Panc1 (cell line): ENCODE measurements around the gene TXNIP. TPM values are rescaled to one million over a fixed set of nuclear protein-coding genes. Genes with fewer than 3 reads are reported as not detected.
A peak's percentile ranks its signal among the peaks of the same experiment; 100 is the strongest.

Experiments
- ATAC-seq: fragments of 200-7000 bp; cut with Tn5 transposase; 2 replicates; pipeline ENCODE4 v1.9.1; 2020; ENCODE audit warnings: mild to moderate bottlenecking, moderate library complexity
- BruUV-seq: library from RNA; stranded (reverse); fragments of 400-500 nt; replicated peaks from 2 replicates; lab custom pipeline; 2021; lab: Mats Ljungman, UMichigan
- CTCF ChIA-PET: fragments of 300-600 bp; sonication (Branson Sonifier 250); formaldehyde crosslinking; loops from one replicate; lab custom pipeline; 2022; ENCODE audit warnings: antibody characterized with exemption; lab: Charles Lee
- POLR2A ChIA-PET: fragments of 300-600 bp; sonication (Branson Sonifier 250); formaldehyde crosslinking; loops from one replicate; lab custom pipeline; 2022; ENCODE audit warnings: antibody characterized with exemption; lab: Charles Lee
- DNase-seq: peaks from one replicate; pipeline ENCODE4 v3.0.0-alpha.2; 2010; ENCODE audit warnings: low read depth, low spot score
- H3K27ac ChIP-seq: 2 replicates; pipeline ENCODE4 v1.5.1; 2011; ENCODE audit warnings: mild to moderate bottlenecking, low read length, inconsistent platforms
- H3K27me3 ChIP-seq: fragments of 200-500 bp; sonication (Bioruptor generic); 2 replicates; pipeline ENCODE4 v1.6.0; 2014; ENCODE audit warnings: low read length, inconsistent platforms; ENCODE audit not compliant: control insufficient read depth, insufficient read depth
- H3K36me3 ChIP-seq: fragments of 200-500 bp; sonication (Bioruptor generic); 2 replicates; pipeline ENCODE4 v1.5.1; 2014; ENCODE audit warnings: inconsistent platforms, mild to moderate bottlenecking, low read length, moderate library complexity; ENCODE audit not compliant: control insufficient read depth, insufficient read depth
- H3K4me1 ChIP-seq: 2 replicates; pipeline ENCODE4 v1.5.1; 2011; ENCODE audit warnings: inconsistent platforms, mild to moderate bottlenecking, low read length, moderate library complexity; ENCODE audit not compliant: control insufficient read depth, insufficient read depth
- H3K4me3 ChIP-seq, 2 experiments: 2 replicates each; pipeline ENCODE4 v1.5.1; 2011 to 2012; ENCODE audit warnings: low read depth in 2 of 2, low read length in 2 of 2, mild to moderate bottlenecking in 2 of 2, inconsistent platforms in 1 of 2, moderate library complexity in 1 of 2
- H3K9me3 ChIP-seq: fragments of 200-500 bp; sonication (Bioruptor generic); 2 replicates; pipeline ENCODE4 v1.5.1; 2014; ENCODE audit warnings: low read depth, mild to moderate bottlenecking, inconsistent platforms, low read length, moderate library complexity; ENCODE audit not compliant: control insufficient read depth, insufficient read depth
- CTCF ChIP-seq: fragments of 450-650 bp; IDR thresholded peaks from 2 replicates; pipeline ENCODE4 v1.5.1; 2017; ENCODE audit warnings: mild to moderate bottlenecking
- POLR2AphosphoS5 ChIP-seq: IDR thresholded peaks from 2 replicates; pipeline ENCODE4 v1.6.1; 2012; ENCODE audit warnings: mild to moderate bottlenecking, low read depth, low read length, moderate library complexity
- REST ChIP-seq, 2 experiments: IDR thresholded peaks; 2 replicates each; pipeline ENCODE4 v1.6.1; 2011 to 2012; ENCODE audit warnings: low read depth in 2 of 2, control low read depth in 1 of 2, low read length in 1 of 2, mild to moderate bottlenecking in 1 of 2, moderate library complexity in 1 of 2; ENCODE audit not compliant: insufficient read depth in 1 of 2
- SIN3A ChIP-seq: IDR thresholded peaks from 2 replicates; pipeline ENCODE4 v1.6.1; 2012; ENCODE audit warnings: low read depth, mild to moderate bottlenecking, low read length, moderate library complexity, borderline replicate concordance; ENCODE audit not compliant: insufficient read depth
- TCF7L2 ChIP-seq: IDR thresholded peaks from 2 replicates; pipeline ENCODE4 v1.6.1; 2011; ENCODE audit warnings: mild to moderate bottlenecking, low read depth, low read length, inconsistent platforms
- in situ Hi-C: cut with HindIII; loops from 2 replicates; pipeline ENCODE4 v1.10.0; 2016; ENCODE audit warnings: low sequenced_read_pairs, low pct_unique_long_range_greater_than_20kb
- intact Hi-C: fragments of 100-400 bp; cut with micrococcal nuclease; formaldehyde crosslinking; loops from one replicate; pipeline ENCODE4 v1.10.0; 2022; ENCODE audit not compliant: unreplicated experiment
- total RNA-seq: library from RNA; stranded (reverse); gene quantifications from one replicate; pipeline ENCODE4 v1.2.1, GENCODE V29; 2021; ENCODE audit not compliant: unreplicated experiment

The TXNIP gene
- total RNA-seq, 1 experiment from 2014 or later, result 15.2 TPM

GRCh38 chr1:145959957-145960467 is 36.4 kb downstream of the TXNIP start:
- H3K9me3 ChIP-seq, result no peaks in the 10 kb centered on the region
- DNase-seq (no peak), ATAC-seq (no peak)
- no peak for TF ChIP-seq SIN3A
- no peak for TF ChIP-seq CTCF
- no peak for TF ChIP-seq POLR2AphosphoS5
- TF ChIP-seq REST (IDR thresholded peaks at IDR 0.05; ENCODE audit: insufficient read depth in 1 of 2, low read depth in 2 of 2, low read length in 1 of 2), result no peak
- no peak for TF ChIP-seq TCF7L2
- in situ Hi-C loops (no loop called here), intact Hi-C loops (loop anchor here (5.0 kb wide), 1 partner anchor 68 kb away; no protein-coding TSS in a partner anchor)
- BruUV-seq, result no TSS peak
- peak overlapping the region; percentile 83 for H3K27ac ChIP-seq
- CTCF ChIA-PET, result no interaction called here
- no peaks in the 10 kb centered on the region for H3K36me3 ChIP-seq
- peak overlapping the region; percentile 76 to 92 for H3K4me3 ChIP-seq
- H3K4me1 ChIP-seq, result peaks cover 48% of the 10 kb centered on the region
- POLR2A ChIA-PET, result interaction anchor here (0.6 kb wide), 1 partner anchor 32 kb away, joined by 16 read pairs; no protein-coding TSS in a partner anchor
- no peaks in the 10 kb centered on the region for H3K27me3 ChIP-seq

GRCh38 chr1:145959333-145959732 is 37.0 kb downstream of the TXNIP start:
- POLR2A ChIA-PET, result no interaction called here
- Histone ChIP-seq H3K4me3 (no peak overlapping the region), H3K4me1 (peaks cover 51% of the 10 kb centered on the region), H3K36me3 (no peaks in the 10 kb centered on the region), H3K27ac (peak overlapping the region; percentile 34), H3K9me3 (no peaks in the 10 kb centered on the region), H3K27me3 (no peaks in the 10 kb centered on the region)
- BruUV-seq, result no TSS peak
- ATAC-seq (no peak), DNase-seq (no peak)
- TF ChIP-seq SIN3A (no peak), REST (IDR thresholded peaks at IDR 0.05; ENCODE audit: insufficient read depth in 1 of 2, low read depth in 2 of 2, low read length in 1 of 2) (no peak), CTCF (no peak), POLR2AphosphoS5 (no peak), TCF7L2 (no peak)
- intact Hi-C loops, result no loop called here
- CTCF ChIA-PET, result interaction anchor here (0.7 to 1.6 kb wide), 2 partner anchors 49 to 67 kb away, joined by 3 to 4 read pairs; no protein-coding TSS in a partner anchor
- in situ Hi-C loops, result no loop called here
